ENCODE measurements around the gene CHAT. TPM values are rescaled to one million over a fixed set of nuclear protein-coding genes. Genes with fewer than 3 reads are reported as not detected.
"Not testable (repeated sequence)": the region's sequence is repeated elsewhere in the genome, so short reads cannot be mapped to it uniquely, and the experiment has no call there.

The CHAT gene
- total RNA-seq, 5 donors from 2014 or later (not counting 1 experiment from before 2014, with no cell fraction given): not detected

DNA sequence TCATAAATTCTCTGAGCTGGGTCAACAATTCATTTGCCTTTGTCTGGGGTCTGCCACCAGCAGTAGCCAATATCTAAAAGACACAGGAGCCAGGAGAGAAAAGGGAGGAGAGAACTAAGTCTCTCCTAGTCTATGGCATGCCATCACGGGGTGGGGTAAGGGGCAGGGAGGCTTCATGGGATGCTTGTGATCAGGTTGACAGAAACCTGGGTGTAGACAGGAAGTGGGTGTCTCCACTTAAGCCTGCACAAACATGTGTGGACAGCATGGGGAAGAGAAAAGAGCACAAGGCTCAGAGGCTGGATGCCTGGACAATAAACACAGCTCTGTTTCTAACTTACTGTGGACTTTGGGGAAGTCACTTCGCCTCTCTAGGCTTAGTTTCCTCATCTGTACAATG is 54.2 kb downstream of the CHAT start:
- Mint-ChIP-seq H3K4me1 (no peaks in the 10 kb centered on the region), H3K36me3 (no peaks in the 10 kb centered on the region), H3K27me3 (peaks cover 25 to 33% of the 10 kb centered on the region in 2 donors), H3K9me3 (peaks cover 0 to 5% (median 3%) of the 10 kb centered on the region in 3 donors), H3K4me3 (no peak overlapping the region), H3K27ac (no peak overlapping the region)
- Histone ChIP-seq H3K9me3 (no peaks in the 10 kb centered on the region), H3K36me3 (ENCODE audit: control insufficient read depth in 2 of 2, extremely low read depth in 1 of 2, insufficient read depth in 1 of 2, low read length in 1 of 2) (no peaks in the 10 kb centered on the region), H3K4me1 (ENCODE audit: control insufficient read depth in 1 of 2, extremely low read depth in 1 of 2, insufficient read depth in 2 of 2, low read length in 2 of 2) (no peaks in the 10 kb centered on the region), H3K4me3 (ENCODE audit: control insufficient read depth in 1 of 2, extremely low read depth in 1 of 2, low read length in 1 of 2) (no peak overlapping the region), H3K27ac (ENCODE audit: low read length) (no peak overlapping the region), H3K27me3 (replicated peaks in 1 of 2; ENCODE audit: control insufficient read depth in 2 of 2, extremely low read depth in 1 of 2, insufficient read depth in 2 of 2, low read length in 1 of 2) (peaks cover 0 to 17% of the 10 kb centered on the region in 2 experiments)
- ChIA-PET POLR2A (no interaction called here), CTCF (no interaction called here)
- no peak for DNase-seq
- ATAC-seq (replicated peaks in 1 of 4): no peak
- 86% methylated on average over 1 of the region's 2 CpGs for WGBS (ENCODE audit: insufficient coverage)

DNA sequence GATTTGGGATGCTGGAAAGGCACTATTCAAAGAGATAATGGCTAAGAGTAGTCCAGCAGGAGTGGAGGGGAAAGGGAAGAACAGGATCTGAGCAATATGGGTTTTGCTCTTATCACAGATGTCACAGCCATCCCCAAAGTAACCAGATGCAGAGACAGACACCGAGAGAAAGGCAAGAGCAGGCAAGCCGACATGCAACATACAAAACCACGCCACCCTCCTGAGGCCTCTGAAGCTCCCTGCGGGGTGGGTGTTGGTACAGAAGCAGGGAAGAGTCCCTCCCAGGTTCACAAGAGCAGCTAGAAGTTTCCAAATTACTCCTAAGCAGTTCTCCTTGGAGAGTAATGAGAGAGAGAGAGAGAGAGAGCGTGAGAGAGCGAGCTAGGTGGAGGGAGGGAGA is 54.8 kb downstream of the CHAT start:
- WGBS (ENCODE audit: insufficient coverage): 70% methylated on average over 2 of the region's 6 CpGs
- Mint-ChIP-seq H3K36me3 (no peaks in the 10 kb centered on the region), H3K9me3 (peaks cover 0 to 5% (median 3%) of the 10 kb centered on the region in 3 donors), H3K4me1 (no peaks in the 10 kb centered on the region), H3K27me3 (peaks cover 26 to 40% of the 10 kb centered on the region in 2 donors), H3K27ac (no peak overlapping the region), H3K4me3 (no peak overlapping the region)
- ChIA-PET POLR2A (no interaction called here), CTCF (no interaction called here)
- H3K4me3 ChIP-seq (ENCODE audit: control insufficient read depth in 1 of 2, extremely low read depth in 1 of 2, low read length in 1 of 2): no peak overlapping the region
- no peak for ATAC-seq (replicated peaks in 1 of 4)
- H3K27me3 ChIP-seq (replicated peaks in 1 of 2; ENCODE audit: control insufficient read depth in 2 of 2, extremely low read depth in 1 of 2, insufficient read depth in 2 of 2, low read length in 1 of 2): peaks cover 0 to 17% of the 10 kb centered on the region in 2 experiments
- no peaks in the 10 kb centered on the region for H3K36me3 ChIP-seq (ENCODE audit: control insufficient read depth in 2 of 2, extremely low read depth in 1 of 2, insufficient read depth in 1 of 2, low read length in 1 of 2)
- no peak for DNase-seq
- H3K4me1 ChIP-seq (ENCODE audit: control insufficient read depth in 1 of 2, extremely low read depth in 1 of 2, insufficient read depth in 2 of 2, low read length in 2 of 2): no peaks in the 10 kb centered on the region
- H3K9me3 ChIP-seq: no peaks in the 10 kb centered on the region
- no peak overlapping the region for H3K27ac ChIP-seq (ENCODE audit: low read length)

DNA sequence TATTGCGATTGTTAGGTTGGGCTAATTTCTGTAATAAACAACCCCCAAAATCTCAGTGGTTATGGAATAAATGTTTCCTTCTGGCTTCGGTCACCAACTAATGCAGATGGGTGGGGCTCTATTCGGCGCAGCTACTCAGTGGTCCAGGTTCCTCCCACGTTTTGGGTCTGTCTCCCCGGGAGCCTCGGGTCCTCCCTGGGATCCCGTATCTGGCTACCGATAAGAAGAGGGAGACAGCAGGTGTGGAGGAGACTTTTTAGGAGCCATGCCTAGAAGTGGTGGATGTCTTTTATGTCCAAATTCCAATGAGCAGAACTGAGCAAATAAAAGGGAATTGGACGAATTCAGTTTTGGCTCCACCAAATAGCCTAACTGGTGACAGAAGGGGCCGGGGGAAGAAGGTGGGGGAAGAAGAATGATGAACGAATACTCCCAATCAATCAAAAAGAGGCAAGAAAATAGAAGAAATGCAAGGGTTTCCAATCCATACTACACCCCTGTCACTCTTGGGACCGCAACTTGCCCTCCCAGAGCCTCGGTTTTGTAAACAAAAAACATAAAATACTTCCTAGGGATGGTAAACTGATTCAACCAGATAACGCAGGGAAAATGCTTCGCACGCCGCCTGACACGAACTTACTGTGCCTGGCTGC is 65.1 kb downstream of the CHAT start:
- 46% methylated on average over 11 of the region's 19 CpGs for WGBS (ENCODE audit: insufficient coverage)
- Mint-ChIP-seq H3K4me1 (peaks cover 0 to 7% (median 0%) of the 10 kb centered on the region in 3 donors), H3K27me3 (peaks cover 37 to 62% of the 10 kb centered on the region in 2 donors), H3K9me3 (peaks cover 15 to 27% (median 26%) of the 10 kb centered on the region in 3 donors), H3K36me3 (no peaks in the 10 kb centered on the region), H3K27ac (no peak overlapping the region), H3K4me3 (peak overlapping the region in 1 of 3 donors; percentile 1)
- no peaks in the 10 kb centered on the region for H3K9me3 ChIP-seq
- H3K36me3 ChIP-seq (ENCODE audit: control insufficient read depth in 2 of 2, extremely low read depth in 1 of 2, insufficient read depth in 1 of 2, low read length in 1 of 2): no peaks in the 10 kb centered on the region
- H3K27ac ChIP-seq (ENCODE audit: low read length): no peak overlapping the region
- H3K4me3 ChIP-seq (ENCODE audit: control insufficient read depth in 1 of 2, extremely low read depth in 1 of 2, low read length in 1 of 2): no peak overlapping the region
- DNase-seq (no peak), ATAC-seq (replicated peaks in 1 of 4) (no peak)
- CTCF ChIA-PET: no interaction called here
- H3K4me1 ChIP-seq (ENCODE audit: control insufficient read depth in 1 of 2, extremely low read depth in 1 of 2, insufficient read depth in 2 of 2, low read length in 2 of 2): no peaks in the 10 kb centered on the region
- POLR2A ChIA-PET: no interaction called here
- H3K27me3 ChIP-seq (replicated peaks in 1 of 2; ENCODE audit: control insufficient read depth in 2 of 2, extremely low read depth in 1 of 2, insufficient read depth in 2 of 2, low read length in 1 of 2): peaks cover 5 to 12% of the 10 kb centered on the region in 2 experiments

DNA sequence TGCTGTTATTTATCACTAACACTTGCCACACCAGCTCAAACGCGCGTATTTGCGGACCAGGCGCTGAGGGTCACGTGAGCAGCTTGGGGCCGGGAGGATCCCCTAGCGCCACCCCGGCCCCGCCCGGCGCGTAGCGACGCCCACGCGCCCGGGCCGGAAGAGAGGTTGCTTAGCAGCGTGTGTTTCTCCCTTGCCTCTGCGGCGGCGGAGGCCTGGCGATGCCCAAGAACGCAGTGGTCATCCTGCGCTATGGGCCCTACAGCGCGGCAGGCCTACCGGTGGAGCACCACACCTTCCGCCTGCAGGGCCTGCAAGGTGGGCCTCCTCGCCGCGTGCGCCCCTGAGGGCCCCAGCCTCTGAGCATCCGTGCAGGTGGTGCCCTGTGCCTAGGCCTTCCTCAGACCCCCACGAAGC is 65.7 kb downstream of the CHAT start, which contains the start of gene C10orf53:
Gene C10orf53, plus strand, starts transcription at position 172 of the 414 bp plus-strand sequence. Its CDS starts 47 bp downstream, at position 219.
- Mint-ChIP-seq H3K4me3 (peak within 1 kb of the TSS in 1 of 3 donors; percentile 1), H3K27me3 (peaks cover 36 to 57% of the 10 kb centered on the region in 2 donors), H3K27ac (no peak within 1 kb of the TSS), H3K9me3 (peaks cover 18 to 27% (median 26%) of the 10 kb centered on the region in 3 donors), H3K36me3 (no peaks in the 10 kb centered on the region), H3K4me1 (peaks cover 0 to 7% (median 0%) of the 10 kb centered on the region in 3 donors)
- no peaks in the 10 kb centered on the region for H3K4me1 ChIP-seq (ENCODE audit: control insufficient read depth in 1 of 2, extremely low read depth in 1 of 2, insufficient read depth in 2 of 2, low read length in 2 of 2)
- POLR2A ChIA-PET: no interaction called here
- no peak for DNase-seq
- 17% methylated on average over 35 of the region's 36 CpGs for WGBS (ENCODE audit: insufficient coverage)
- CTCF ChIA-PET: no interaction called here
- H3K36me3 ChIP-seq (ENCODE audit: control insufficient read depth in 2 of 2, extremely low read depth in 1 of 2, insufficient read depth in 1 of 2, low read length in 1 of 2): no peaks in the 10 kb centered on the region
- ATAC-seq (replicated peaks in 1 of 4): no peak
- H3K4me3 ChIP-seq (ENCODE audit: control insufficient read depth in 1 of 2, extremely low read depth in 1 of 2, low read length in 1 of 2): no peak within 1 kb of the TSS
- no peak within 1 kb of the TSS for H3K27ac ChIP-seq (ENCODE audit: low read length)
- H3K9me3 ChIP-seq: no peaks in the 10 kb centered on the region
- peaks cover 5 to 12% of the 10 kb centered on the region in 2 experiments for H3K27me3 ChIP-seq (replicated peaks in 1 of 2; ENCODE audit: control insufficient read depth in 2 of 2, extremely low read depth in 1 of 2, insufficient read depth in 2 of 2, low read length in 1 of 2)

DNA sequence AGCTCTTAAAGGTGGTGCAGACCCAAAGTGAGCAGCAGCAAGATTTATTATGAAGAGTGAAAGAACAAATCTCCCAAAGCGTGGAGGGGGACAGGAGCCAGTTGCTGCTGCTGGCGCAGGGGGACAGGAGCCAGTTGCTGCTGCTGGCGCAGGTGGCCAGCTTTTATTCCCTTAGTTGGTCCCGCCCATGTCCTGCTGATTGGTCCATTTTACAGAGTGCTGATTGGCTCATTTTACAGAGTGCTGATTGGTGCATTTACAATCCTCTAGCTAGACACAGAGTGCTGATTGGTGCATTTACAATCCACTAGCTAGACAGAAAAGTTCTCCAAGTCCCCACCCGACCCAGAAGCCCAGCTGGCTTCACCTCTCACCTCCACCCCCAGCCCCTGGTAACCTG is 68.6 kb downstream of the CHAT start:
- Mint-ChIP-seq H3K9me3 (peaks cover 25 to 32% (median 26%) of the 10 kb centered on the region in 3 donors), H3K27me3 (peaks cover 27 to 46% of the 10 kb centered on the region in 2 donors)
- WGBS (ENCODE audit: insufficient coverage): 71% methylated on average over 2 of the region's 5 CpGs
- CTCF ChIA-PET; H3K4me3 Mint-ChIP-seq; H3K36me3 Mint-ChIP-seq; H3K27ac ChIP-seq (ENCODE audit: low read length); H3K4me3 ChIP-seq (ENCODE audit: control insufficient read depth in 1 of 2, extremely low read depth in 1 of 2, low read length in 1 of 2); DNase-seq; ATAC-seq (replicated peaks in 1 of 4); POLR2A ChIA-PET; H3K4me1 ChIP-seq (ENCODE audit: control insufficient read depth in 1 of 2, extremely low read depth in 1 of 2, insufficient read depth in 2 of 2, low read length in 2 of 2); H3K4me1 Mint-ChIP-seq; H3K27ac Mint-ChIP-seq; H3K9me3 ChIP-seq; H3K36me3 ChIP-seq (ENCODE audit: control insufficient read depth in 2 of 2, extremely low read depth in 1 of 2, insufficient read depth in 1 of 2, low read length in 1 of 2): not testable (repeated sequence)
- peaks cover 5 to 13% of the 10 kb centered on the region in 2 experiments for H3K27me3 ChIP-seq (replicated peaks in 1 of 2; ENCODE audit: control insufficient read depth in 2 of 2, extremely low read depth in 1 of 2, insufficient read depth in 2 of 2, low read length in 1 of 2)

DNA sequence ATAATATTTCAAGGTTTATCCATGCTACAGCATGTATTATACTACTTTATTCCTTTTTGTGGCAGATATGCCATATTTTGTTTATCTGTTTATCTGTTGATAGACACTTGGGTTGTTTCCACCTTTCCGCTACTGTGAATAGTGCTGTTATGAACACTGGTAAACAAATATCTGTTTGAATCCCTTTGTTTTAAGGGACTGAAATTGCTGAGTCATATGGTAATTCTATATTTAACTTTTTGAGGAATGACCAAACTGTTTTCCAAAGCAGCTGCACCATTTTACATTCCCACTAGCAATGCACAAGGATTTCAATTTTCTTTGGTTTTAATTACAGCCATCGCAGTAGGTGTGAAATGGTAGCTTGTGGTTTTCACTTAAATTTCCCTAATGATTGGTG is 69.0 kb downstream of the CHAT start:
- no peak overlapping the region for H3K27ac Mint-ChIP-seq
- Histone ChIP-seq H3K4me1 (ENCODE audit: control insufficient read depth in 1 of 2, extremely low read depth in 1 of 2, insufficient read depth in 2 of 2, low read length in 2 of 2) (no peaks in the 10 kb centered on the region), H3K9me3 (no peaks in the 10 kb centered on the region), H3K36me3 (ENCODE audit: control insufficient read depth in 2 of 2, extremely low read depth in 1 of 2, insufficient read depth in 1 of 2, low read length in 1 of 2) (no peaks in the 10 kb centered on the region), H3K4me3 (ENCODE audit: control insufficient read depth in 1 of 2, extremely low read depth in 1 of 2, low read length in 1 of 2) (no peak overlapping the region), H3K27ac (ENCODE audit: low read length) (no peak overlapping the region), H3K27me3 (replicated peaks in 1 of 2; ENCODE audit: control insufficient read depth in 2 of 2, extremely low read depth in 1 of 2, insufficient read depth in 2 of 2, low read length in 1 of 2) (peaks cover 5 to 15% of the 10 kb centered on the region in 2 experiments)
- ATAC-seq (replicated peaks in 1 of 4): no peak
- H3K27me3 Mint-ChIP-seq: peaks cover 28 to 46% of the 10 kb centered on the region in 2 donors
- ChIA-PET POLR2A (no interaction called here), CTCF (no interaction called here)
- WGBS (ENCODE audit: insufficient coverage): no CpG with 5 or more reads among the region's 2 CpGs
- peaks cover 0 to 7% (median 0%) of the 10 kb centered on the region in 3 donors for H3K4me1 Mint-ChIP-seq
- no peak for DNase-seq
- H3K4me3 Mint-ChIP-seq: no peak overlapping the region
- H3K9me3 Mint-ChIP-seq: peaks cover 21 to 32% (median 22%) of the 10 kb centered on the region in 3 donors
- no peaks in the 10 kb centered on the region for H3K36me3 Mint-ChIP-seq

Measured in T-cell (primary cell).